ENCODE results near the gene FBRSL1.
A peak's percentile ranks its signal among the peaks of the same experiment; 100 is the strongest.

Gene FBRSL1

DNA sequence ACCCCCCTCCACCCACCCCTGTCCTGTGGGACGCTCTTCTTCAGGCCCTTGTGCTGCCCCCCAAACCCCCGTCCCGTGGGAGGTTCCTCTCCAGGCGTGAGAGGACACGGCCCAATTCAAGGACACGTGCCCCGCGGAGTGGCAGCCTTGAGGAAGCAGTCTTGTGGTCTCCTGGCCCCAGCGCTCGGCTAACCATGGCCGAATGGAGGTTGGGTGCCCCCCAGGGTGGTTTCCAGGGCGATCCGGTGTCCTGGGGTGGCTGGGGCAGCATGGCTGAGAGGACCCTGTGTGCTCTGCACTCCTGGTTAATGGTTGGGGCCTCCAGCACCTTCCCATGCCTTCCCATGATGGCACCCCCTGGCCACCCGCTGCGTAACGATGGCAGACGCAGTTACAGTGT is 66.8 kb downstream of the FBRSL1 start:
- TF ChIP-seq CTCF (IDR thresholded peaks at IDR 0.05; ENCODE audit: extremely low read depth, missing control alignments), result no peak
- DNase-seq (ENCODE audit: low spot score), result no peak

- no peak for DNase-seq (ENCODE audit: low spot score)
- no peak for TF ChIP-seq CTCF (IDR thresholded peaks at IDR 0.05; ENCODE audit: extremely low read depth, missing control alignments)
These were observed 67.5 kb downstream of the FBRSL1 start for GRCh38 chr12:132557291-132558015.

DNA sequence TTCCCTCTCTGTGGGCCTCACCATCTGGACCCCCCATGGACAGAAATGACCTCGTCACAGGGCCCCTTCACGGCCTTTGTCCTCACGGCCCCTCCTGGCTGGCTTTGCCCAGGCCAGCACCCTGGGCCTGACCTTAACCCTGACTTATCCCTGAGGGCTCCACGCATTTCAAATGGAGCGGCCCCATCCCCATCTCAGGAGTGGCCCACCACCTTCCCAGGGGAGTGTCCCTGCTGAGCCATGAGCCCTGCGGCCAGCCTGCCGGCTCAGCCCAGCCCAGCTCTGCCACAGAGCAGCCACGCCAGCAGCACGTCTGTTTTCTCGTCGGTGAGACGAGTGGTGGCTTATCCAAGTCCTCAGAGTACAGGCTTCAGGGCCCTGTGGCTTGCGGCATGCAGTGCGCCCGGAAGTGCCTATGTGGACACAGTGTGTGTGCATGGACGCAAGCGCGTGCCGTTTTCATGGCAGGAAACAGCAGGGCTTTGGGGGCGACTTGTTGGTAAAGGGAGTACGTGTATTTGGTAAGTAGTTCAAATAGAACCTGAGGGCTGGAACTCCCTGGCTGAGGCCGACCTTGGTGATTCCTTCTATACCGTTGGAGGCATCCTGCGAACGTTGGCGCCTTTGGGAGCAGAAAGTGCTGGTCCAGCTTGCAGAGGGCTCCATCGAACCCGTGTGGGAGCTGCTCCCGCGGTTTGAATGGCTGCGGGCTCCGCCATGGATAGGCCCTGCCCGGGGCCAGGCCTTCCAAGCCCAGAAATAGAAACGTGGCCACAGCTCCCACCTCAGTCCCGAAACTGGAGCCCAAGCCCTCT is 68.3 kb downstream of the FBRSL1 start:
- no peak for DNase-seq (ENCODE audit: low spot score)
- TF ChIP-seq CTCF (IDR thresholded peaks at IDR 0.05; ENCODE audit: extremely low read depth, missing control alignments), result no peak

DNA sequence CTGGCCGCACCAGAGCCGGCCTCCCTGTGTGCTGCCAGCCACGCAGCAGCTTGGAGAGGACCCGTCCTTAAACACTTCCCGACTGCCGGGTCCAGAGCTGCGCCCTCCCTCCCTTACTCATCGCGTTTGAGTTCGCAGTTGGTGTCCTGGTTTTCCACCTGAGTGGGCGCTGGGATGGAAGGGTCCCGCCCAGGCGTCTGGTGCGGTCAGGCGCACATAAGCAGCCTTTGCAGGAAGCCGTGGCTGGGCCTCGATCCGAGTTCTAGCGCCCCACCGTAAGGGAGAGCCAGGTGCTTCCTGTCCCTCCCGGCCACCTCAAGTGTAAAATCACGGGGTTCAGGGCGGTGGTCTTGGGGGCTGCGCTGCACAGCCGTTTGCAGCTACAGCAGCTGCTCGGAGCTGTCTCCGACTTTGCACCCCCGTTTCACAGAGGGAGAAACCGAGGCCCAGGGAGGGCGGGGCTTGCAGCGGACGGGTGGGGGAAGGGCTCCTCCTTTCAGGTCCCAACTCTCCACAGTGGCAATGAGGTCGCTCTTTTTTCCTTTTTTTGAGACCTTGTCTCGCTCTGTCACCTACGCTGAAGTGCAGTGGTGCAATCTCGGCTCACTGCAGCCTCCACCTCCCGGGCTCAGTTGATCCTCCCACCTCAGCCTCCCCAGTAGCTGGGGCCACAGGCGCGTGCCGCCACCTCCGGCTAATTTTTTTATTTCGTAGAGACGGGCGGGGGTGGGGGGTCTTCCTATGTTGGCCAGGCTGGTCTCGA is 69.1 kb downstream of the FBRSL1 start:
- TF ChIP-seq CTCF (IDR thresholded peaks at IDR 0.05; ENCODE audit: extremely low read depth, missing control alignments), result no peak
- DNase-seq (ENCODE audit: low spot score), result no peak

- DNase-seq (ENCODE audit: low spot score), result peak; percentile 93
These were observed 69.9 kb downstream of the FBRSL1 start for GRCh38 chr12:132559652-132560363.

GRCh38 chr12:132560364-132560613 is 70.3 kb downstream of the FBRSL1 start:
- DNase-seq (ENCODE audit: low spot score), result peak; percentile 77
- no peak for TF ChIP-seq CTCF (IDR thresholded peaks at IDR 0.05; ENCODE audit: extremely low read depth, missing control alignments)

More at GRCh38 chr12:132559652-132560363, 69.9 kb downstream of the FBRSL1 start:
- no peak for TF ChIP-seq CTCF (IDR thresholded peaks at IDR 0.05; ENCODE audit: extremely low read depth, missing control alignments)
